AG10803 (cell line): ENCODE measurements around the gene YTHDF1.

Experiments
- DNase-seq: peaks from one replicate; pipeline ENCODE4 v3.0.0; 2010; ENCODE audit warnings: low read depth
- H3K4me3 ChIP-seq: 2 replicates; pipeline ENCODE4 v1.5.1; 2011; ENCODE audit warnings: mild to moderate bottlenecking, low read length, control low read depth
- TF ChIP-seq, protein P1 (sequence below): conservative IDR thresholded peaks from 2 replicates; pipeline ENCODE4 v1.5.1; 2011; ENCODE audit warnings: mild to moderate bottlenecking, low read length, control low read depth, inconsistent platforms

YTHDF1 gene

GRCh38 chr20:63249891-63250290 lies 34.0 kb upstream of the YTHDF1 start:
- no peak for DNase-seq
- no peak overlapping the region for H3K4me3 ChIP-seq
- TF ChIP-seq, protein P1, sequence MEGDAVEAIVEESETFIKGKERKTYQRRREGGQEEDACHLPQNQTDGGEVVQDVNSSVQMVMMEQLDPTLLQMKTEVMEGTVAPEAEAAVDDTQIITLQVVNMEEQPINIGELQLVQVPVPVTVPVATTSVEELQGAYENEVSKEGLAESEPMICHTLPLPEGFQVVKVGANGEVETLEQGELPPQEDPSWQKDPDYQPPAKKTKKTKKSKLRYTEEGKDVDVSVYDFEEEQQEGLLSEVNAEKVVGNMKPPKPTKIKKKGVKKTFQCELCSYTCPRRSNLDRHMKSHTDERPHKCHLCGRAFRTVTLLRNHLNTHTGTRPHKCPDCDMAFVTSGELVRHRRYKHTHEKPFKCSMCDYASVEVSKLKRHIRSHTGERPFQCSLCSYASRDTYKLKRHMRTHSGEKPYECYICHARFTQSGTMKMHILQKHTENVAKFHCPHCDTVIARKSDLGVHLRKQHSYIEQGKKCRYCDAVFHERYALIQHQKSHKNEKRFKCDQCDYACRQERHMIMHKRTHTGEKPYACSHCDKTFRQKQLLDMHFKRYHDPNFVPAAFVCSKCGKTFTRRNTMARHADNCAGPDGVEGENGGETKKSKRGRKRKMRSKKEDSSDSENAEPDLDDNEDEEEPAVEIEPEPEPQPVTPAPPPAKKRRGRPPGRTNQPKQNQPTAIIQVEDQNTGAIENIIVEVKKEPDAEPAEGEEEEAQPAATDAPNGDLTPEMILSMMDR, result no peak

GRCh38 chr20:63248835-63249591 lies 33.1 kb upstream of the YTHDF1 start:
- DNase-seq, result no peak
- no peak overlapping the region for H3K4me3 ChIP-seq
- TF ChIP-seq, protein P1, result no peak

DNA sequence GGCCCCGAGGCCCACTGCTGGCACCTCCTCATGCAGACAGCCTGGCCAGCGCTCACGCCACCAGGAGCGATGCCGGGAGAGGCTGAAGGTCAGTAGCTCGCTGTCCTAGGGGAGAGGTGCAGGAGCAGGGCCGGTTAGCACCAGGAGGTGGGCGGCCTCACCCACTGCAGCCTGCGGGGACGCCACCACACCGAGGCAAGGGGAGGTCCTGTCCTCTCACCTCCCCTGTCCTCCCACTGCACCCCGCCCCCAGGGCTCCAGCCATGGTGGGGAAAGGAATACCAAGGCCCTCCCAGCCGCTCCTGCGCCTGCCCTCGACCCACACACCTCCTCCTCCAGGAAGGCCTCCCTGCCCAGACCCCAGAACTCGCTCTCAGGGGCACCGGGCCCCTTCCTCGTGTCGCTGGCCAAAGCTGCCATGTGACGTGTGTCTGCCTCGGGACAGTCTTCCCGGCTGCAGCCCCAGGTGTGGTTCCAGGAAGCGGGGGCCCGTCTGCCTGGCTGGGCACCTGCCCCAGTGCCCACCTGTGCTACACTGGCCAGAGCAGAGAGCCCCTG lies 31.8 kb upstream of the YTHDF1 start:
- no peak for DNase-seq
- TF ChIP-seq, protein P1, result no peak
- H3K4me3 ChIP-seq, result no peak overlapping the region

DNA sequence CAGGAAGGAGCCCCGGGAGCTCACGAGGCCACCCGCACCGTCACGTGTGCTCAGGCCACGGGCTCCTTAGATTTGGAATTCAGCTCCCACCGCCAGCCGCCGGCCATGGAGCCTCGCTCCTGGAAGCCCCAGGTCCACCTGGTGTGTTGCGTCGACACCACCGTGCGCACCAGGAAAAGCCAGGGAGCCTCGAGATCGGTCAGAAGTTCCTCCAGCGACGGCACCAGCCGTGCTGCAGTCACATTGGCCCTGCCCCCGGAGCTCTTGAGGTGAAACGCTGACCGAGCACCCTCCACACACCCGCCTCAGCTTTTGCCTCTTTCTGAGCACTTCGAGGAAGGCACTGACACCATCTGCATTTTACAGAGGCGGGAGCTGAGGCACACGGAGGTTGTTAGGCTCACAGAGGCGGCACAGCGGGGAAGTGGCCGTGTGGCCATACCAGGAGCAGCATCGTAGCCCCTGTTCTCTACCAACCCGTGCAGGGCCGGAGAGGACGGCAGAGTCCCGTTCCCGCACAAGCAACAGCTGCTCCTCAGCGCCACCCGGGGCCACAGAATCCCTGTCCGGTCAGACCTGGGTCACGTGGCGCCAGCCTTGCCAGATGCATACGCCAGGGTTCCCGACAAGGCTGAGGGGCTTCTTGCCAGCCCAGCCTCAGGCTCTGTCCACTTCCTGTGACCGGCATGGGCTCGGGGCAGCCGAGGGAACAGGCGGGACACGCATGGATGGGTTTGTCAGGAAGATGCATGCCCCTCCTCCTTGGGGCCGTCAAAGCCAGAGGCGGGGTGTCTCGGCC lies 30.8 kb upstream of the YTHDF1 start:
- TF ChIP-seq, protein P1, result no peak
- no peak for DNase-seq
- H3K4me3 ChIP-seq, result no peak overlapping the region

DNA sequence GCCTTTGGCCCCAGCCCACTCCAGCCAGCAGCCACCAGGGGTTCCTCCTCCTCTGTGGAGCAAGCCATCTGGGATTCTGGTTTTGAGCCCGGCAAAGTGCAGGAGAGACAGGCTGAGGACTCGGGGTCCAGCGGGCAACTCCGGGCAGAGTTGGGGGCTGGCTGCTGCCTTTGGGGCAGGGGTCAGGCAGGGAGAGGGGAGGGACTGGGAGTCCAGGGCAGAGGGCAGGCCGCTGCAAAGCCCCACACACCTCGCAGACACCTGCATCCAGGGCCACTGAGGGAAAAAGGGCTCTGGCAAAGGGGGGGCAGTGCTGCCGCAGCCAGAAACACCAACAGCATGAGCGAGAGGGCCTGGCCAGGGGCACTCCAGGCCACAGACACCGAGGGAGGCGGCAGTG lies 28.5 kb upstream of the YTHDF1 start:
- TF ChIP-seq, protein P1, result no peak
- no peak overlapping the region for H3K4me3 ChIP-seq
- no peak for DNase-seq

DNA sequence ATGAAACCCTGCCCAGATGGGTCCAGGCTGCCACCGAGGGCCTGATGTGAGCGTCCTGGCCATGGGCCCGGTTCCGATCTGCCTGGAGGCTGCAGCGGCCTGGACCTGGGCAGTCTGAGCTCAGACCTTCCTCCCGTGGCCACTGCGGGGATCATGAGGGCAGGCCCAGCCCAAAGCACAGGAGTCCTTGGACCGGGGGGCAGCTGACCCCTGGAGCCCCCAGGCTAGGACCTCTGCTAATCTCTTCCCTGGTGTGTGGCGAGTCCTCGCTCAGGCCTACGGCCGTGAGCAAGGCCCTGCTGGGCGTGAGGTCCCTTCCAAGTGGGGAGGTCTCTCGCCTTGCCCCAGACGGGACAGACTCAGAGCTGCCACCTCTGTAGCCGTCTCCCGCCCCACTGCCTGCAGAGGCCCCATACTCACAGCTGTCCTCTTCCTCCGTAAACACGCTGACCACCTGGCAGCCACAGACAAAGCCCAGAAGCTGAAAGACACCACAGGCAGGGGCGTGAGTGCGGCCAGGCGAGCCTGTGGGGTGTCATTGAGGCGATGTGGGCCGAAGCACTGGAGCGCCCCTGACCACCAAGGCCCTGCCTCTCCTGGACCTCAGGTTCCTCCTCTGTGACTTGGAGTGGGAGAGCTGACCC lies 27.8 kb upstream of the YTHDF1 start:
- TF ChIP-seq, protein P1, result no peak
- H3K4me3 ChIP-seq, result no peak overlapping the region
- no peak for DNase-seq
